ENCODE data around the gene SKA3. TPM values are rescaled to one million over a fixed set of nuclear protein-coding genes. Genes with fewer than 3 reads are reported as not detected.

SKA3 gene
- total RNA-seq, 1 donor from 2014 or later: not detected

GRCh38 chr13:21134475-21134874 is 41.9 kb downstream of the SKA3 start:
- Histone ChIP-seq H3K27ac (no peak overlapping the region), H3K27me3 (no peaks in the 10 kb centered on the region), H3K9me3 (no peaks in the 10 kb centered on the region), H3K4me3 (no peak overlapping the region), H3K4me1 (peaks cover 0 to under 1% of the 10 kb centered on the region in 2 donors), H3K36me3 (no peaks in the 10 kb centered on the region)
- intact Hi-C loops (cut with DNase I): loop anchor here (1.0 kb wide), 1 partner anchor 191 kb away; no protein-coding TSS in a partner anchor
- no peak for DNase-seq (ENCODE audit: low spot score in 2 of 2)
- TF ChIP-seq CTCF (IDR thresholded peaks at IDR 0.05): no peak

DNA sequence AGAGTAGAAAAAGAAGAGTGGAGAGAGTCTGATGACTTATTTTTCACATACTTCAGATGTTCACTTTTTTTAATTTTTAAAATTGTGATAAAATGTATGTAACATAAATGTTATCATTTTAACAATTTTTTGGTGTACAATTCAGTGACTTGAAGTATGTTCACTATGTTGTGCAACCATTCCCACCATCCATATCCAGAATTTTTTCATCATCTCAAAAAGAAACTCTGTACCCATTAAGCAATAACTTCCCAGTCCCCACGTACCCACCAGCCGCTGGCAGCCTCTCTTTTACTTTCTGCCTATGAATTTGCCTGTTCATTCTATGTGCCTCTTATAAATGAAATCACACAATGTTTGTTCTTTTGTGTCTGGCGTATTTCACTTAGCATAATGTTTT is 43.3 kb downstream of the SKA3 start:
- intact Hi-C loops (cut with DNase I): no loop called here
- H3K27ac ChIP-seq: no peak overlapping the region

DNA sequence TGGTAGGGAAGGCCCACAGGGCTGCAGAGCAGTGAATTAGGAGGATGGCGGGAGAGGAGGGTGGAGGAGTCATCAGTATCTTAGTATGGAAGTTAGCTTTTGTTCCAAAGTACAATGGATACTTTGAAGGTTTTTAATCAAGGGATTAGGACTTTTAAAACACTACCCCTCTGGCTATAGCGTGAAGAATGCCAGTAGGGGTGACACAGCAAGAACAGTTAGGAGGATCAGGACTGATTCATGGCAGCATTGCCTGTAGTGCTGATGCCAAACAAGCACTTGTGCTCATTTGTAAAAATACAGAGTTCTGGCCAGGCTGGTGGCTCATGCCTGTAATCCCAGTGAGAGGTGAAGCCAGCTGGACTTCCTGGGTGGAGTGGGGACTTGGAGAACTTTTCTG is 46.2 kb downstream of the SKA3 start:
- Histone ChIP-seq H3K4me3 (no peak overlapping the region), H3K36me3 (no peaks in the 10 kb centered on the region), H3K9me3 (no peaks in the 10 kb centered on the region), H3K27ac (no peak overlapping the region), H3K4me1 (no peaks in the 10 kb centered on the region), H3K27me3 (no peaks in the 10 kb centered on the region)
- intact Hi-C loops (cut with DNase I): no loop called here
- no peak for TF ChIP-seq CTCF (IDR thresholded peaks at IDR 0.05)
- DNase-seq (ENCODE audit: low spot score in 2 of 2): no peak

More for the DNA sequence above, 43.3 kb downstream of the SKA3 start:
- Histone ChIP-seq H3K27me3 (no peaks in the 10 kb centered on the region), H3K4me3 (no peak overlapping the region), H3K36me3 (no peaks in the 10 kb centered on the region), H3K4me1 (no peaks in the 10 kb centered on the region), H3K9me3 (no peaks in the 10 kb centered on the region)
- no peak for DNase-seq (ENCODE audit: low spot score in 2 of 2)
- no peak for TF ChIP-seq CTCF (IDR thresholded peaks at IDR 0.05)

DNA sequence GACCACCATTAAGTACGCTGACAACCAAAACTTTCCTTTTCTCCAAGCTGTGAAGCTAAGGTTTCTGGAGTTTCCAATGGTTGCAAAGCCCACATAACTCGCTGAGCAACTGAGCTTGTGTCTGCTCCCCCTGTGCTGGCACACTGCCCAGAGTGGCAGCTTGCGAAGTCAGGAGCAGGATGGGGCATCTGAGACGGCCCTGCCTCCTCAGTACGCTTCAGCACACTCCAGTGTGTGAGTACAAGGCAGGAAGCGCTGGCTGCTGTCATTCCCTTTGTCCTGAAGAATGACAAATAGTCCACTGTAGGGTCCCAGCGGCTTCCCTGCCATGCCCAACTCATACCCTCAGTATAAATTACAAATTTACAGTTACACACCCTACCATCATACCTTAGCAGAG is 51.5 kb downstream of the SKA3 start:
- no peak for TF ChIP-seq CTCF (IDR thresholded peaks at IDR 0.05)
- DNase-seq (ENCODE audit: low spot score in 2 of 2): no peak
- no peak overlapping the region for H3K27ac ChIP-seq
- no peaks in the 10 kb centered on the region for H3K9me3 ChIP-seq
- intact Hi-C loops (cut with DNase I): no loop called here
- no peaks in the 10 kb centered on the region for H3K36me3 ChIP-seq
- H3K4me3 ChIP-seq: no peak overlapping the region
- H3K4me1 ChIP-seq: no peaks in the 10 kb centered on the region
- no peaks in the 10 kb centered on the region for H3K27me3 ChIP-seq

DNA sequence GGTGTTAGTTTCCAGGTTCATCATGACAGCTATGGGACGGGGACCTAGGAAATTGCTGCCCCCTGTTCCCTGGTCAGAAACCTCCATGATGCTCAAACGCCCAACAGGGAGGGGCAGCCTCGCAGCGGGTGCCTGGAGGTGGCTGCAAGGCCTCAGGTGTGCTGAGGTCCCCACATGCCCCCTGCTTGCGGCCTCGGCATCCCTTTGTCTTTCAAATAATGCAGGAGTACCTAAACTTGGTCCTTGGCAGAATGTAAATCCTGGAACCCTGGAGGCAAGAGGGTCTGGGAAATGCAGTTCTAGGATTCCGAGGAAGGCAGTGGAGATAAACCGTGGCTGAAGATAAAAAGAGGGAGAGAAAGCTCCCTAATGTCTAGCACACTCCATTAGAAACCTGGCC is 52.4 kb downstream of the SKA3 start:
- peak in 1 of 2 donors; percentile 4 for DNase-seq (ENCODE audit: low spot score in 2 of 2)
- intact Hi-C loops (cut with DNase I): no loop called here
- no peak for TF ChIP-seq CTCF (IDR thresholded peaks at IDR 0.05)
- H3K4me3 ChIP-seq: no peak overlapping the region
- no peak overlapping the region for H3K27ac ChIP-seq
- no peaks in the 10 kb centered on the region for H3K9me3 ChIP-seq
- no peaks in the 10 kb centered on the region for H3K36me3 ChIP-seq
- no peaks in the 10 kb centered on the region for H3K27me3 ChIP-seq
- H3K4me1 ChIP-seq: no peaks in the 10 kb centered on the region

DNA sequence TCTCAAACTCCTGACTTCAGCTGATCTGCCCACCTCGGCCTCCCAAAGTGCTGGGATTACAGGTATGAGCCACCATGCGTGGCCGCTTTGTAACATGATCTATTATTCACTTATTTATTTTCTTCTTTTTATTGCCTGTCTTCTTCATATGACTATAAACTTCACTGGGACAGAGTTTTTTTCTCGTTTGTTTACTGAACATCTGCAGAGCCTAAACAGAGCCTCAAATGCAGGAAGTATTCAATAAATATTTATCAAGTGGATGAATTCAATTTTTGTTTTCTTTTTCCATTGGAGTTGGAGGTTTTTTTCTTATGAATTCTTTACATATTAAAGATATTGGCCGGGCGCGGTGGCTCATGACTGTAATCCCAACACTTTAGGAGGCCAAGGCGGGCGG is 54.7 kb downstream of the SKA3 start:
- intact Hi-C loops (cut with DNase I): no loop called here
- no peak for TF ChIP-seq CTCF (IDR thresholded peaks at IDR 0.05)
- no peaks in the 10 kb centered on the region for H3K9me3 ChIP-seq
- H3K4me3 ChIP-seq: no peak overlapping the region
- no peaks in the 10 kb centered on the region for H3K27me3 ChIP-seq
- no peak overlapping the region for H3K27ac ChIP-seq
- no peaks in the 10 kb centered on the region for H3K4me1 ChIP-seq
- DNase-seq (ENCODE audit: low spot score in 2 of 2): peak in 1 of 2 donors; percentile 7
- H3K36me3 ChIP-seq: no peaks in the 10 kb centered on the region
